ENCODE results near the gene CISD1.

Gene CISD1

GRCh38 chr10:58260334-58260733 lies 8.6 kb upstream of the CISD1 start:
- Histone ChIP-seq H3K4me1 (ENCODE audit: insufficient read depth, low read length) (peaks cover 19% of the 10 kb centered on the region), H3K9ac (ENCODE audit: low read depth, low read length) (no peak overlapping the region), H3K9me3 (ENCODE audit: insufficient read depth, low read length, severe bottlenecking) (no peaks in the 10 kb centered on the region), H3K27me3 (ENCODE audit: insufficient read depth, low read length, poor library complexity) (no peaks in the 10 kb centered on the region), H3K4me2 (ENCODE audit: insufficient read depth, low read length) (no peak overlapping the region), H2AFZ (ENCODE audit: low read depth, low read length) (no peak overlapping the region), H4K20me1 (ENCODE audit: insufficient read depth, low read length) (peaks cover 5% of the 10 kb centered on the region; the same call in 1 of the 2 replicates), H3K4me3 (ENCODE audit: low read depth in 1 of 2, low read length in 2 of 2) (no peak overlapping the region), H3K79me2 (ENCODE audit: insufficient read depth, low read length) (peaks cover 96% of the 10 kb centered on the region), H3K27ac (ENCODE audit: low read length) (no peak overlapping the region), H3K36me3 (ENCODE audit: insufficient read depth, low read length) (peaks cover 6% of the 10 kb centered on the region; the same call in 1 of the 2 replicates)
- ATAC-seq (ENCODE audit: insufficient read depth, low read depth): no peak
- DNase-seq: no peak
- TF ChIP-seq CTCF (IDR thresholded peaks at IDR 0.05; ENCODE audit: borderline replicate concordance, extremely low read depth, low read length, poor library complexity, severe bottlenecking): no peak
- TF ChIP-seq EZH2 (IDR thresholded peaks at IDR 0.05; ENCODE audit: borderline replicate concordance, low read depth, low read length, severe bottlenecking): no peak

GRCh38 chr10:58262766-58263165 lies 6.2 kb upstream of the CISD1 start:
- Histone ChIP-seq H3K4me2 (ENCODE audit: insufficient read depth, low read length) (0 out of 2 replicates have a peak overlapping the region, but pooled peaks have one; percentile 82), H3K9me3 (ENCODE audit: insufficient read depth, low read length, severe bottlenecking) (no peaks in the 10 kb centered on the region), H3K9ac (ENCODE audit: low read depth, low read length) (no peak overlapping the region), H3K4me3 (ENCODE audit: low read depth in 1 of 2, low read length in 2 of 2) (no peak overlapping the region), H3K36me3 (ENCODE audit: insufficient read depth, low read length) (peaks cover 3% of the 10 kb centered on the region; the same call in 1 of the 2 replicates), H3K27me3 (ENCODE audit: insufficient read depth, low read length, poor library complexity) (no peaks in the 10 kb centered on the region), H3K4me1 (ENCODE audit: insufficient read depth, low read length) (peaks cover 28% of the 10 kb centered on the region), H3K27ac (ENCODE audit: low read length) (no peak overlapping the region), H4K20me1 (ENCODE audit: insufficient read depth, low read length) (peaks cover 14% of the 10 kb centered on the region; the same call in 1 of the 2 replicates), H3K79me2 (ENCODE audit: insufficient read depth, low read length) (peaks cover 97% of the 10 kb centered on the region), H2AFZ (ENCODE audit: low read depth, low read length) (no peak overlapping the region)
- TF ChIP-seq CTCF (IDR thresholded peaks at IDR 0.05; ENCODE audit: borderline replicate concordance, extremely low read depth, low read length, poor library complexity, severe bottlenecking) (no peak), EZH2 (IDR thresholded peaks at IDR 0.05; ENCODE audit: borderline replicate concordance, low read depth, low read length, severe bottlenecking) (no peak)
- DNase-seq (no peak), ATAC-seq (ENCODE audit: insufficient read depth, low read depth) (no peak)

- Histone ChIP-seq H3K9ac (ENCODE audit: low read depth, low read length) (peak overlapping the region; percentile 70), H4K20me1 (ENCODE audit: insufficient read depth, low read length) (peaks cover 14% of the 10 kb centered on the region; the same call in 1 of the 2 replicates), H3K79me2 (ENCODE audit: insufficient read depth, low read length) (peaks cover 86% of the 10 kb centered on the region), H3K4me3 (ENCODE audit: low read depth in 1 of 2, low read length in 2 of 2) (peak overlapping the region; percentile 51 to 83), H3K27ac (ENCODE audit: low read length) (peak overlapping the region; percentile 81), H3K9me3 (ENCODE audit: insufficient read depth, low read length, severe bottlenecking) (no peaks in the 10 kb centered on the region), H3K4me2 (ENCODE audit: insufficient read depth, low read length) (peak overlapping the region; percentile 82), H3K27me3 (ENCODE audit: insufficient read depth, low read length, poor library complexity) (no peaks in the 10 kb centered on the region), H3K36me3 (ENCODE audit: insufficient read depth, low read length) (no peaks in the 10 kb centered on the region; the same call in 1 of the 2 replicates), H2AFZ (ENCODE audit: low read depth, low read length) (0 out of 2 replicates have a peak overlapping the region, but pooled peaks have one; percentile 26), H3K4me1 (ENCODE audit: insufficient read depth, low read length) (peaks cover 35% of the 10 kb centered on the region)
- no peak for DNase-seq
- TF ChIP-seq EZH2 (IDR thresholded peaks at IDR 0.05; ENCODE audit: borderline replicate concordance, low read depth, low read length, severe bottlenecking): no peak
- ATAC-seq (ENCODE audit: insufficient read depth, low read depth): no peak
Measured at GRCh38 chr10:58264780-58265179, 4.2 kb upstream of the CISD1 start.

DNA sequence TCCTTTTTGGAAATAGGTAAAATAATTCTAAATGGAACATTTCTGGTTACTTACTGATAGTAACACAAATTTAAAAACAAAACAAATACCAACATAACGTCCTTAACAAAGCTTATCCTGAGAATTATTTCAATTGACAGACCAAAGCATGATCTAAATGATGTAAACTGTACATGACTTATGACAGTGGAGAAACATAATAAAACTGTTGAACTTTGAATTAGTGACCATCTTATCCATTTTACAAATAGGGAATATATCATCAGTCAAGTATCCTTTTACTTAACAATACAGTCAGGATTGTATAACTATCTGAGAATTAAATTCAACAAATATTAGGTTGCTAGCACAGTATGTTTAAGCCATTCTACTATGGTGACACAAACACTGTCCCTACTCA lies 3.7 kb upstream of the CISD1 start:
- Histone ChIP-seq H3K27ac (ENCODE audit: low read length) (peak overlapping the region; percentile 81), H2AFZ (ENCODE audit: low read depth, low read length) (0 out of 2 replicates have a peak overlapping the region, but pooled peaks have one; percentile 26), H3K4me1 (ENCODE audit: insufficient read depth, low read length) (peaks cover 40% of the 10 kb centered on the region), H3K4me3 (ENCODE audit: low read depth in 1 of 2, low read length in 2 of 2) (peak overlapping the region; percentile 51 to 83), H3K9me3 (ENCODE audit: insufficient read depth, low read length, severe bottlenecking) (no peaks in the 10 kb centered on the region), H3K27me3 (ENCODE audit: insufficient read depth, low read length, poor library complexity) (no peaks in the 10 kb centered on the region), H3K36me3 (ENCODE audit: insufficient read depth, low read length) (no peaks in the 10 kb centered on the region; the same call in 1 of the 2 replicates), H3K9ac (ENCODE audit: low read depth, low read length) (peak overlapping the region; percentile 70), H3K4me2 (ENCODE audit: insufficient read depth, low read length) (peak overlapping the region; percentile 82), H4K20me1 (ENCODE audit: insufficient read depth, low read length) (peaks cover 14% of the 10 kb centered on the region; the same call in 1 of the 2 replicates), H3K79me2 (ENCODE audit: insufficient read depth, low read length) (peaks cover 86% of the 10 kb centered on the region)
- ATAC-seq (ENCODE audit: insufficient read depth, low read depth) (no peak), DNase-seq (no peak)
- no peak for TF ChIP-seq EZH2 (IDR thresholded peaks at IDR 0.05; ENCODE audit: borderline replicate concordance, low read depth, low read length, severe bottlenecking)
- no peak for TF ChIP-seq CTCF (IDR thresholded peaks at IDR 0.05; ENCODE audit: borderline replicate concordance, extremely low read depth, low read length, poor library complexity, severe bottlenecking)
